HG03066 (cell line): ENCODE results near the gene ABCG4.
A peak's percentile ranks its signal among the peaks of the same experiment; 100 is the strongest.
"Not testable (repeated sequence)": the region's sequence is repeated elsewhere in the genome, so short reads cannot be mapped to it uniquely, and the experiment has no call there.

Experiments used
- ATAC-seq: cut with Tn5 transposase; IDR thresholded peaks from one replicate; pipeline ENCODE4 v1.9.1; 2021; ENCODE audit warnings: low read depth; ENCODE audit not compliant: unreplicated experiment

ABCG4 gene

DNA sequence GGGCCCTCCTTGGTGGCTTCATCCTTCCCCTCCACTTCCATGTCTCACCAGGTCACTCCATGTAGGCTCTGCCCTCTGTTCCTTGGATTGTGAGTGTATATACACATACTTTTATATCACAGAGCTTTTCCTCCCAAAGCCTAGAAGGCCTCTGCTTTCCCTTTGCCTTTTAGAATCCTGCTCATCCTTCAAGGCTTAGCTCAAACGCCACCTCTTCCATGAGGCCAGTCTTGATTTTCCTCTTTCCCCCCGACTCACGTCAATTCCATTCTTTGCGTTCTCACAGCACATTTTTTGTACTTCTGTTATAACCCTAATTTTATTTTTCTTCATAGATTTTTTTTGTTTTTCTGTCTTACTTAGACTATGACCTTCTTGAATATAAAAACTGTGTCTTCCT, 3.8 kb downstream of the ABCG4 start:
- ATAC-seq, result no peak

DNA sequence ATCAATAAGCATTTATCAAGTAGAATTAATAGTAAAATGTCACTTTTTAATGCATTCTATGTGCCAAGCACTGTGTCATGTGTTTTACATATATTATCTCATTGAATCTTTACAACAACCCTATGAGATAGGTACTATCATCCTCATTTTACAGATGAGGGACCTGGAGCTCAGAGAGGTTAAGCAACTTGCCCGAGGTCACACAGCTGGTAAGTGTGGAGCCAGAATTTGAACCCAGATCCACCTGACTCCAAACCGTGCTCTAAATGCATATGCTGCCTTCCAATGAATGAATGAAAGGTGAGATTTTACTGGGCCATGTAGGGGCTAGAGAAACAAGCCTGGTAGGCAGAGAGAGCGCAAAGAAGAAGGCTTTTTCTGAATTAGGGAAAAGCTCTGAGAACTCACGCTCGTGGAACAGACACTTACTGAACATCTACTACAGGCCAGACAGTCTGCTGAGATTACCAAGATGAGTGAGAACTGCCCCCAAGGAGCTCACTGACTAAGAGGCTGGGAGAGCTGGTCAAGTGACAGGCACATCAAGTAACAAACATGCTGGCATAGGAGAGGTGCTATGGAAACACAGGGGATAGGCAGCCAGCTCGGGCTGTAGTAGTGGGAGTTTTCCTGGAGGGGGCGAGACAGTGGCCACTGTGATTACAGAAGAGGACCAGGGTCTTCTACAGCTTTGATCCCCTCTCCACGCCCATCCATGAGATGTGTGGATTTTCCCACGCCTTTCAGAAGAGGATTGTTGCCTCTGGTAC, 4.4 kb downstream of the ABCG4 start:
- ATAC-seq, result no peak

DNA sequence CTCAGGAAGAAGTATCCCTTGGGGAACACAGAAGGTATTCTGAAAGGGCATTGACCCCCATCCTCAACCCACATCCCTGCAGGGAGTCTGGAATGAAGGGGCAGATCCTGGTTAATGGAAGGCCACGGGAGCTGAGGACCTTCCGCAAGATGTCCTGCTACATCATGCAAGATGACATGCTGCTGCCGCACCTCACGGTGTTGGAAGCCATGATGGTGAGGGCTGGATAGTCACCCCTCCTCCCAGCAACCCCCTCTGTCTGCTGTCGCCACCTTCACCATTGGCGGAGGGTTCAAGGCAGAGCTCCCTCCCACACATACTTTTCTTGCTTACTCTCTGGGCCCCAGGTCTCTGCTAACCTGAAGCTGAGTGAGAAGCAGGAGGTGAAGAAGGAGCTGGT, 5.3 kb downstream of the ABCG4 start:
- no peak for ATAC-seq

DNA sequence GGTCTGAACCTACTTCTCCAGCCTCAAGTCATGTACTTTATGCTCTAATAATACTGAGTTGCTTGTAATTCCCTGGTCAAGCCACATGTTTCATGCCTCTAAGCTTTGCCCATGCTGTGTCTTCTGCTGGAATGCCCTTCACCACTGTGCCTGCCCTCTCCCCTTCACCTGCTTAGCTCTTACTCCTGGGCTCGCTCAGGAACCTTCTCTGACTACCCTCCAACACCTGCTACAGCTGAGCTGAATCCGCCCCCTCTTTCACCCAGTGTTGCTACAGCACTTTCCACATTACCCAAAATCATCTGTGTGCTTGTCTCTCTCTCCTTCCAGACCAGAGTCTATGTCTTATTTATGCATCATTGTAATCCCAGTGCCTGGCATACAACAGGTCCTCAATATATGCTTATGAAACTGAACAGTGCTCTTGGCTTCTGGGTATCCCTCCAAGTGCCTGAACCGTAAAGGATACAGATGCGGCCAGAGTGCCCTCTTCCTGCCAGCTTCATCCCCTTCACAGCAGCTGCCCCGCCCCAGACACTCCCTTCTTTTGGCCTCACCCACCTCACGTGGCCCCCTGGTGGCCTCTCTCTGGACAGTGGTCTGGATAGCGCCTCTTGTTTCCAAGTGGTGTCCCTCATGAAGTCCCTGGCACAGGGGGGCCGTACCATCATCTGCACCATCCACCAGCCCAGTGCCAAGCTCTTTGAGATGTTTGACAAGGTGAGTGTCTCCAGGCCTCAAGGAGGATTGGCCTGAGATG, 7.1 kb downstream of the ABCG4 start:
- no peak for ATAC-seq

DNA sequence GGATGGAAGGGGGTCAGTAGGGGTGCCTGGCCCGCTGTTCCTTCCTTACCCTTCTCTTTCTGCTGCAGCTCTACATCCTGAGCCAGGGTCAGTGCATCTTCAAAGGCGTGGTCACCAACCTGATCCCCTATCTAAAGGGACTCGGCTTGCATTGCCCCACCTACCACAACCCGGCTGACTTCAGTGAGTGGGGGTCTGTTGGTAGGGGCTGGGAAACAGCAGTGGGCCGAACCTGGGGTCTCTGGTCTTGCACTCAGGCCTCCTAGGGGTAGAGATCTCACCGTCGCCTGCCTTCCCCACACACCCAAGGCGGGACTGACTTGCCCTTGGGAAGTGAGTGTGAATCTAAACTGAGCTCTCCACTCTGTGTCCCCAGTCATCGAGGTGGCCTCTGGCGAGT, 7.6 kb downstream of the ABCG4 start:
- no peak for ATAC-seq

DNA sequence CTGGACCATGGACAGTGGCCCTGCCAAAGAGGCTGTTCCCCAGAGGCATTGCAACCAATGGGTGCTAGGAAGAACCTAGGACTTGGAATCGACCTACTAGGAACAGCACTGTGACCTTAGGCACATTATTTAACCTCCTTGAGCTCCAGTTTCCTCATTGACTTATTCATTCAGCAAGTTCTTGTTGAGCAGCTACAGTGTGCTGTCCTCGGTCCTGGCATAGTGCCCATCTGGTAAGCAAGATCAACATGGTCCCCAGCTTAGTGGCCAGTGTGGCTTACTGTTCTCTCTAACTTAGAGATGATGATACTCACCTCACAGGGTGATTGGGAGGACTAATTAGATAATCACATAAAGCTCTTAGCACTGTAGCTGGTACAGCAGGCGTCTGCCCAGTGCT, 8.2 kb downstream of the ABCG4 start:
- no peak for ATAC-seq

DNA sequence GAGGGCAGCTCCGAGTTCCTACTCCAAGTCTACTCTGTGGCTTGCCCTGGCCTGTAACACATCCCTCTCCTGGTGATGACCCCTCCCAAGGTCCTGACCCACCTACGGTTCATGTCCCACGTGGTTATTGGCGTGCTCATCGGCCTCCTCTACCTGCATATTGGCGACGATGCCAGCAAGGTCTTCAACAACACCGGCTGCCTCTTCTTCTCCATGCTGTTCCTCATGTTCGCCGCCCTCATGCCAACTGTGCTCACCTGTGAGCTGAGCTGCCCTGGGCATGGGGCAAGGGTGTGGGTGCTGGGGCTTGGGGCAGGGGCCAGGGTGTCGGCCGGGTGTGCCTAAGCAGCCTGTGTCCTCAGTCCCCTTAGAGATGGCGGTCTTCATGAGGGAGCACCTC, 9.6 kb downstream of the ABCG4 start:
- ATAC-seq, result no peak

DNA sequence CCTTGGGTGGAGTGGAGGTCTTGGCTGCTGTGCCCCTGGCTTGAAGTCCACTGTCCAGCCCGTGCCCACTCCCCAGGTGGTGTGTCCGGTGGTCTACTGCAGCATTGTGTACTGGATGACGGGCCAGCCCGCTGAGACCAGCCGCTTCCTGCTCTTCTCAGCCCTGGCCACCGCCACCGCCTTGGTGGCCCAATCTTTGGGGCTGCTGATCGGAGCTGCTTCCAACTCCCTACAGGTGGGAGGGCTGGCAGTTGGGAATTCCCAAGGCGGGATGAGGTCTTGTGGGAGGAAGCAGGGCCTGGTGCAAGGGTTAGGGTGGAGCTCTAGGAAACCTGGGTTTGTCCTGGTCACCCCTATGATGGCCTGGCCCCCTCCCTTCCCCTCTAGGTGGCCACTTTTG, 11.3 kb downstream of the ABCG4 start:
- ATAC-seq, result no peak

DNA sequence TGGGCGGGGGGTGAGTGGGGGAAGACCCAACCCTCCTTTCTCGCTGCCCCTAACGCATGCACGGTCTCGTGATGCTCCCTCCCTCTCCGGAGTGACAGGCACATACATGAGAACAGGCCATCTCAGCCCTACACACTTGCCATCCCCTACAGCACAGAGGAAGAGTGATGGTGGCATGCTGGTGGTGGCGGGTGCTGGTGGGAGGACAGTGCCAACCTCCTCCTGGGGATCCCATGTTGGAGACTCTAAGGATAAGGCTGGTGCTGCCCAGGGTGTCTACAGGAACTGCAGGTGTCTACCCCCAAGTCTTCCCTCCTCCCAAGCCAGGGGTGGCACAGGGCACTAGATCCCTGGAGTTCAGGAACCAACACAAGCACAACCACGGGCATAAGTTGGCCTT, 13.0 kb downstream of the ABCG4 start:
- ATAC-seq, result no peak

DNA sequence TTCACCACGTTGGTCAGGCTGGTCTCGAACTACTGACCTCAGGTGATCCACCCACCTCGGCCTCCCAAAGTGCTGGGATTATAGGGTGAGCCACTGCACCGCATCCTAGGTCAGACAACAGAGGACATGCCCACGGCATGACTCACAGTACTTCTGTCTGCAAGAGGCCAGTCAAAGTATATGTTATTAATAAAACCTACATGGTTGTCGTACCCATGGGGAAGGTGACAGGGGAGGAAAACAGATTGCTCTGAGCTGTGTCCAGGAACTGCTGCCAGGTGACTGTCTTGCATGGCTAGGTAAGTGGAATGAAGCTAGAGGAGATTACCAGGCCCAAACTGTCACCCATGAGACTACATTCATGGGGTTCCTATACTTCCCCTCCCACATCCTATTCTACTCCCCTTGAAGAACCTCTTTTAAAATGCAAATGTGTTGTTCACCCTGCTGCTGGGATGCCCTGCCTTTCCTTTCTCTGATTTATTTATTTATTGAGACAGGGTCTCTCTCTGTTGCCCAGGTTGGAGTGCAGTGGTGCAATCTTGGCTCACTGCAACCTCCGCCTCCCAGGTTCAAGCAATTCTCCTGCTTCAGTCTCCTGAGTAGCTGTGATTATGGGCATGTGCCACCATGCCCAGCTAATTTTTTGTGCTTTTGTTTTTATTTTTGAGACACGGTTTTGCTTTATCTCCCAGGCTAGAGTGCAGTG, 17.7 kb downstream of the ABCG4 start:
- ATAC-seq, result no peak

DNA sequence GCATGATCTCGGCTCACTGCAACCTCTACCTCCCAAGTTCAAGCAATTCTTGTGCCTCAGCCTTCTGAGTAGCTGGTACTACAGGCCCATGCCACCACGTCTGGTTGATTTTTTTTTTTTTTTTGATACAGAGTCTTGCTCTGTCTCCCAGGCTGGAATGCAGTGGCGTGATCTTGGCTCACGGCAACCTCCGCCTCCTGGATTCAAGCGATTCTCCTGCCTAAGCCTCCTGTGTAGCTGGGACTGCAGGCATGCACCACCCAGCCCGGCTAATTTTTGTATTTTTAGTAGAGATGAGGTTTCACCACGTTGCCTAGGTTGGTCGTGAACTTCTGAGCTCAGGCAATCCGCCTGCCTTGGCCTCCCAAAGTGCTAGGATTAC, 18.2 kb downstream of the ABCG4 start:
- not testable (repeated sequence) for ATAC-seq

DNA sequence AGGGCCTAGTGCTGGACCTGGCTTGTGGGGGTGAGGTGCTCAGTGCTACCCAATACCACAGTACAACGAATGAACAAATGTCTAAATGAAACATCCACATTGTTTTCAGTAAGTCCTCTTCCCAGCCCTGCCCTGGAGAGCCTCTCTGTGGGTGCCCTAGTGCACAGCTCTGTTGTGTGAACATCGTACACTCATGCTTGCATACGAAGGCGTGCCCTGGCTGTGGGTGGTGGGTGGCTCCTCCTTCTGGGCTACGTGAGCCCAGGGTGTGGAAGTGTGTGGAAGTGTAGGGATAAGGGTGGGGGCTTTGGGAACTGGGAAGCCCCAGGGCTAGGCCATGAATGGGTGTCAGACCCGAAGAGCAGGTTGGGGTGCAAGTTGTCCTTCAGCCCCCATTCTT, 19.1 kb downstream of the ABCG4 start:
- ATAC-seq, result no peak

DNA sequence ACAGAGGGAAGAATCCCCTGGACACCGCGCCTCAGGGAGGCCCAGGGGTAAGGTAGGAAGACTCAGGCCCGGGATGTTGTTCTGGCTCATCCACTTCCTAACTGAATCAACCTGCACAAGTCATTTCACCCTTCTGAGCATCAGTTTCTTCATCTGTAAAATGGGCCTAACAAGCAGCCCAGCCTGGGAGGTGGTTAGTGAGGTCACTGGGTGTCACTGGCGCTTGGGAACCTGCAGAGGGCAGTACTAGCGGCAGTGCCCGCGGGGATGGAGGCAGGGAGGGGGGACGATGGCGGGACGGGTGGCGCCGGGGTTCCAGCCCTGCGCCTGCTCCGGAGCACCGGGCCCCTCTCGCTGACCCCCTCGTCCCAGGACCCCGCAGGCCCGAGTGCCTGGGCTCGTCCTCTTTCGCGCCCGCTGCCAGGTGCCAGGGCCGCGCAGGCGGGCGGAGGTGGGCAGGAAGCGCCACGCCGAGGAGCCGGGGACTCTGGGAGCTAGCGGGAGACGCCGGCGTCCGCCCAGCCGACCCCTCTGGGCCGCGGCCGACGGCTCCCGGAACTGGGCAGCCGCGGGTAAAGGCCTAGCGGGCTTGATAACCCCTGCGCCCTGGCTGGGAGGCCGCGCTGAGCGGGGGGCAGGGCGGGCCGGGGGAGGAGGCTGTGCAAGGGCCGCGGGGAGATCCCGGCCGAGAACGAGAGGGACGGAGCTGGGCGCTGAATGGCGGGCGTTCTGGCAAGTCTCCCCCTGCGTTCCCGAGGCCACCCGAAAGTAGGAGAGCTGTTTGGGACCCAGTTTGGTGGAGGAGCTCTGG, 19.8 kb downstream of the ABCG4 start, which contains the start of gene NLRX1:
NLRX1 (plus strand) TSS at position 255 of the 811 bp plus-strand sequence. CDS start 2,679 bp downstream, outside the sequence.
- ATAC-seq, result peak; percentile 81

DNA sequence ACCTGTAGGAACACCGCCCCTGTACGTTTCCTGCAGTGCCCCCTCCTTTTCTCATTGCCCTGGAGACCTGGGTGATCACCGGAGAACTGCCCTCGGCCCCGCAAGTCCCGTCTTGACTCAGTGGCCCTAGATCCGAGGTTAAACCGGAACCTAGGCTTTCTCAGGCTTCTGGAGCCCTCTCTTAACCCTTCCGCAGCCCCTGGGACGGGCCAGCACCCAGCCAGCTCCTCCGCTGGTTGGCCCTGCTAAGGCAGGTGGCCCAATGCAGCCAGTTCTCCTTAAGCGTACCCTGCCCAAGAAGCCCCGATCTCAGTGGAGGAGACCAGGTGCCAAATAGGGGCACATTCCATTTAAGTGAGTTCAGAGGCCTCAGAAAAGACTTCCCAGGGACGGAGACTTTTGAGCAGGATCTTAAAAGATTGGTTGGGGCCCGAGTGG, 20.4 kb downstream of the ABCG4 start:
- peak; percentile 24 for ATAC-seq

DNA sequence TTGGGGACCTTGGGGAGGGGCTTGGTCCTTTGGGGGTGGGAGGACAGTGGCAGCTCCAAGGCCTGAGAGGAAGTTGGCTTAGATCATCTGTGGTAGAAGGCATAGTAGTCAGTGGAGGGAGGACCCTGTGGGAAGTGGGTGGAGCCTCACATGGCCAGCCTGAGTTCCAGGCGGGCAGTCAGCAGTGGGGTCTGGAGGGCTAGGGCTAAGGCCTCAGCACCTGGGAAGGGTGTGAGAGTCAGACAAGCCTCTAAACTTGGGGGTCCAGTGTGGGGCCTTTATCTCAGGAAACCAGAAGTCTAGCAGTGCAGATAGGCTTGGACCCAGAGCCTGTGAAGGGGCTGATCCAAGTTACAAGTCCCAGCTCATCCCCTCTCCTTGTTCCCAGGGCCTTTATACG, 23.7 kb downstream of the ABCG4 start:
- no peak for ATAC-seq

DNA sequence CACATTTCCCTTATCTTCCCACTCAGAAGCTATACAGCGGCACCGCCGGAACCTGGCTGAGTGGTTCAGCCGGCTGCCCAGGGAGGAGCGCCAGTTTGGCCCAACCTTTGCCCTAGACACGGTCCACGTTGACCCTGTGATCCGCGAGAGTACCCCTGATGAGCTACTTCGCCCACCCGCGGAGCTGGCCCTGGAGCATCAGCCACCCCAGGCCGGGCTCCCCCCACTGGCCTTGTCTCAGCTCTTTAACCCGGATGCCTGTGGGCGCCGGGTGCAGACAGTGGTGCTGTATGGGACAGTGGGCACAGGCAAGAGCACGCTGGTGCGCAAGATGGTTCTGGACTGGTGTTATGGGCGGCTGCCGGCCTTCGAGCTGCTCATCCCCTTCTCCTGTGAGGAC, 24.6 kb downstream of the ABCG4 start:
- ATAC-seq, result no peak

DNA sequence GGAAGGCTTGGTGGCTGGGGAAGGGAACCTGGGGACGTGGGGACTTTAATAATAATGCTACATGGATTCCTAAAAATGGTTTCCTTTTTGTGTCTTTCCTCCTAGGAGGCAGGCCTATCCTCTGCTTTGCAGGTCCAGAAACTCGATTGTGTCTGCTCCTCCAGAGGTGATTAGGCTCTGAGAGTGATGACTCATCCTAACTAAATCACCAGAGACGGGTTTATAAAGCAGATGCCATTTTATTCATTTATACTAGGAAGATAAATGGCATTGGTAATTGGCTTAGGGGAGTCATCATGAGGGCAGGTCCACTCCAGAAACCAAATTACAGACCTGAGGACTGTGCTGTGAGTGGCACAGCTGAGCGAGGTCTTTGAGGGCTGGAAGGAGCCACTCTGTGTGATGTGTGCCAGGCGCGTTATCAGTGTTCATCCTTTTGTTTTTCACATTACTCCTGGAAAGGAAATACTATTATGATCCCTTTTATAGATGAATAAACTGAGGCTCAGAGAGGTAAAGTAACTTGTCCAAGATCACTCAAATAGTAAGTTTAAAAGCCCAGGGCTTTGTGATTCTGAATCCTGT, 26.7 kb downstream of the ABCG4 start:
- no peak for ATAC-seq

DNA sequence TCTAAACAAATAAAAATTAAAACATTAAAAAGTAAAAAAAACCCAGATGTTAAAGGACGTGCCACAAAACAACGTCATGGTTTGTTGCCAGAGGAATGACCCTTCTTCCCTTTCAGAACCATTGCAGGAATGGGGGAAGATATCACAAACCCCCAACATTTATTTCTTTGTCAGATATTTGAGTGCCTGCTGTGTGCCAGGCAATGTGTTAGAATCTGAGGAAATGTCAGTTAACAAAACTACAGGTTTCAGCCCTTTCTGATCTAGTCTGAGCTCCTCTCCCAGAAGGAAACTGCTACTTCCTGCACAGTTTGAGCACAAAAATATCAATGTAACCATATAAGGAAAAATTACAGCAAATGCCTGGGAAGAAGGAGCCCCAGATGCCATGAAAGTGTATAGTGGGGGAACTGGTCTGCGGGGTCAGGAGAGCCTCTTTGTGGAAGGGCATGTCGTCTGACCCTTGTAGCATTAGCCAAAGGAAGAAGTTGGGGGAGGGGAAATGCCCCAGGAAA, 29.4 kb downstream of the ABCG4 start:
- ATAC-seq, result no peak

DNA sequence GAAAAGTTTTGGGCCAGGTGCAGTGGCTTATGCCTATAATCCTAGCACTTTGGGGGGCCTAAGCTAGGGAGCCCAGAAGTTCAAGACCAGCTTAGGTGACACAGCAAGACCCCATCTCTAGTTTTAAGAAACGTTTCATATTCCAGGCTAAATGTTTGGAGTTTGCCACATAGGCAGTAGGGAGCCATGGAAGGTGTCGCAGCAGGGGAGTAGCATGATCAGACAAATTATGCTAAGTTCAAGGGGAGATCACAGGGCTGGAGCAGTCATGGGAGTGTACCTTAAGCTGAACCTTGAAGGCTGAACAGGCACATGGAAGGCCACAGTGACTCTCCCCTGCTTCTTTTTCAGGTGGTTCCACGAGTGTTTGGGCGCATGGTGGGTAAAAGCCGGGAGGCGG, 30.5 kb downstream of the ABCG4 start:
- no peak for ATAC-seq

DNA sequence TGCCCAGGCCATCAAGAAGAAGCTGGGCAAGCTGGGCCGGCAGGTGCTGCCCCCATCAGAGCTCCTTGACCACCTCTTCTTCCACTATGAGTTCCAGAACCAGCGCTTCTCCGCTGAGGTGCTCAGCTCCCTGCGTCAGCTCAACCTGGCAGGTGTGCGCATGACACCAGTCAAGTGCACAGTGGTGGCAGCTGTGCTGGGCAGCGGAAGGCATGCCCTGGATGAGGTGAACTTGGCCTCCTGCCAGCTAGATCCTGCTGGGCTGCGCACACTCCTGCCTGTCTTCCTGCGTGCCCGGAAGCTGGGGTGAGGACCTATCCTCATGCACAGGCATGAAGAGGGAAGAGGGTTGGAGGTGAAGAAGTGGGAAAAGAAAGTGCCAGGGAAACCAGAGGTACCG, 31.1 kb downstream of the ABCG4 start:
- ATAC-seq, result no peak
